Measurements from ENCODE around the gene HNRNPUL1.
"Not testable (repeated sequence)": the region's sequence is repeated elsewhere in the genome, so short reads cannot be mapped to it uniquely, and the experiment has no call there.

HNRNPUL1 gene
- total RNA-seq: 200 to 256 (median 233) reads per million in 4 donors

GRCh38 chr19:41263850-41264580 lies at the start of gene HNRNPUL1:
TSS of gene HNRNPUL1 (plus strand) at chr19:41264372. CDS start at chr19:41264504, 132 bp downstream.
- peak; percentile 97 to 100 (median 99) for DNase-seq

GRCh38 chr19:41217741-41218140 lies 46.4 kb upstream of the HNRNPUL1 start:
- no peak for DNase-seq

- DNase-seq: no peak
Observed at GRCh38 chr19:41218249-41218614, 45.9 kb upstream of the HNRNPUL1 start.

- DNase-seq: no peak
Observed at GRCh38 chr19:41218615-41219507, 45.3 kb upstream of the HNRNPUL1 start, which contains the start of gene AXL. TSS of gene AXL (plus strand) at chr19:41219223. CDS start at chr19:41219393, 170 bp downstream.

GRCh38 chr19:41219924-41220567 lies 44.1 kb upstream of the HNRNPUL1 start:
- no peak for DNase-seq

- no peak for DNase-seq
Observed at GRCh38 chr19:41220811-41221210, 43.4 kb upstream of the HNRNPUL1 start.

- no peak for DNase-seq
Observed at GRCh38 chr19:41221514-41222205, 42.5 kb upstream of the HNRNPUL1 start.

GRCh38 chr19:41222240-41222639 lies 41.9 kb upstream of the HNRNPUL1 start:
- no peak for DNase-seq

GRCh38 chr19:41223431-41224234 lies 40.5 kb upstream of the HNRNPUL1 start:
- DNase-seq: no peak

GRCh38 chr19:41224632-41225031 lies 39.5 kb upstream of the HNRNPUL1 start:
- no peak for DNase-seq

GRCh38 chr19:41225238-41226052 lies 38.7 kb upstream of the HNRNPUL1 start:
- DNase-seq: peak in 1 of 5 donors; percentile 20

- peak in 3 of 5 donors; percentile 11 to 21 (median 17) for DNase-seq
Observed at GRCh38 chr19:41226053-41226873, 37.9 kb upstream of the HNRNPUL1 start.

- no peak for DNase-seq
Observed at GRCh38 chr19:41226874-41227390, 37.2 kb upstream of the HNRNPUL1 start.

- no peak for DNase-seq
Observed at GRCh38 chr19:41228486-41228885, 35.7 kb upstream of the HNRNPUL1 start.

GRCh38 chr19:41229338-41229737 lies 34.8 kb upstream of the HNRNPUL1 start:
- not testable (repeated sequence) for DNase-seq

GRCh38 chr19:41230067-41230857 lies 33.9 kb upstream of the HNRNPUL1 start:
- no peak for DNase-seq

- DNase-seq: no peak
Observed at GRCh38 chr19:41232686-41233085, 31.5 kb upstream of the HNRNPUL1 start.

GRCh38 chr19:41233748-41234240 lies 30.4 kb upstream of the HNRNPUL1 start:
- no peak for DNase-seq

Measured in T-helper 1 cell (primary cell).